Spleen (tissue), 10 donors: ENCODE results near the gene GPATCH2L. TPM values are rescaled to one million over a fixed set of nuclear protein-coding genes. Genes with fewer than 3 reads are reported as not detected.

ENCODE experiments used
- polyA plus RNA-seq, 3 donors: library from polyadenylated mRNA; stranded (reverse); fragments of 200-250 nt; gene quantifications; one replicate each; pipeline ENCODE4 v1.2.1, GENCODE V29; 2013
- total RNA-seq, 7 donors: library from RNA; depleted of rRNA in 3 of 7; stranded (reverse); fragments of >200 nt in 3 of 7; fragmentation: NEBNext Ultra II Directional in 4 of 7; extraction: Animal tissue kit (Norgen Biotek cat#: 25700) in 4 of 7; gene quantifications; one replicate each; pipeline versions ENCODE4 v1.1.0 to v1.2.1, GENCODE V29; 2016 to 2021
- donor health status: healthy with polysubstance abuse.
- donor health status: DM: no; HTN: no; CAD: no; lungs with moderate emphysema.
- donor health status: DM: no; HTN: no; CAD: no.
- donor health status: Bipolar disorder and iron deficiency.
- donor health status: healthy.
- donor health status: DM: no; HTN: no; CAD: no.
- donor health status: DM: yes; HTN: yes; CAD: no.

The GPATCH2L gene
- total and polyA plus RNA-seq, 10 donors = 3.5 to 96.5 (median 59.2) TPM

Other genes starting within 250 kb of the GPATCH2L start
- 10 to 100 TPM in 4 of 7 donors, 1 to 10 TPM in 3; 5.6 to 61.0 (median 15.7) TPM for gene TGFB3, start 169.9 kb upstream of the GPATCH2L start, total RNA-seq
- 1 to 10 TPM; 4.0 to 6.1 (median 4.2) TPM for gene TGFB3, start 169.9 kb upstream of the GPATCH2L start, polyA plus RNA-seq
- gene IFT43, start 166.2 kb upstream of the GPATCH2L start, total RNA-seq = 10 to 100 TPM; 19.8 to 39.9 (median 22.6) TPM
- 10 to 100 TPM; 31.0 to 34.6 (median 33.1) TPM for gene IFT43, start 166.2 kb upstream of the GPATCH2L start, polyA plus RNA-seq
- gene ESRRB, start 224.2 kb downstream of the GPATCH2L start, total RNA-seq = 1 to 10 TPM in 2 of 7 donors, under 1 TPM in 4, not detected in 1; 0.40 to 1.1 (median 0.93) TPM
- gene ESRRB, start 224.2 kb downstream of the GPATCH2L start, polyA plus RNA-seq = under 1 TPM; 0.10 to 0.21 (median 0.17) TPM